HepG2 (cell line): Measurements from ENCODE around the gene YTHDF1. TPM values are rescaled to one million over a fixed set of nuclear protein-coding genes. Genes with fewer than 3 reads are reported as not detected.

Experiments
- CREBL2 ChIP-seq: sonication (generic); formaldehyde crosslinking; IDR thresholded peaks from 2 replicates; pipeline ENCODE4 v1.8.1; 2023; ENCODE audit warnings: missing genetic modification reagents, mild to moderate bottlenecking, borderline replicate concordance
- PRDM10 ChIP-seq: sonication (generic); formaldehyde crosslinking; IDR thresholded peaks from 2 replicates; pipeline ENCODE4 v1.4.0; 2020; ENCODE audit warnings: low read depth, missing genetic modification reagents
- SAP130 ChIP-seq: IDR thresholded peaks from 2 replicates; pipeline ENCODE4 v1.6.1; 2016; ENCODE audit warnings: low read depth
- SNAPC2 ChIP-seq: sonication (generic); formaldehyde crosslinking; IDR thresholded peaks from 2 replicates; pipeline ENCODE4 v1.8.1; 2022; ENCODE audit warnings: mild to moderate bottlenecking, missing genetic modification reagents
- ZNF230 ChIP-seq: sonication (generic); formaldehyde crosslinking; IDR thresholded peaks from 2 replicates; pipeline ENCODE4 v1.4.0; 2020; ENCODE audit warnings: mild to moderate bottlenecking, missing genetic modification reagents
- ZNF367 ChIP-seq: sonication (generic); formaldehyde crosslinking; IDR thresholded peaks from 2 replicates; pipeline ENCODE4 v1.4.0; 2020; ENCODE audit warnings: missing genetic modification reagents, borderline replicate concordance
- ZNF607 ChIP-seq: sonication (generic); formaldehyde crosslinking; IDR thresholded peaks from 2 replicates; pipeline ENCODE4 v1.5.1; 2020; ENCODE audit warnings: missing genetic modification reagents, mild to moderate bottlenecking, borderline replicate concordance
- ZSCAN21 ChIP-seq: sonication (generic); formaldehyde crosslinking; IDR thresholded peaks from 2 replicates; pipeline ENCODE4 v1.8.0; 2022; ENCODE audit warnings: mild to moderate bottlenecking, missing genetic modification reagents, moderate library complexity, borderline replicate concordance
- polyA plus RNA-seq, 8 experiments: library from polyadenylated mRNA; depleted of rRNA in 3 of 8; stranded (reverse) in 7 of 8; unstranded in 1 of 8; fragments of >200 nt; fragmentation: Illumina TruSeq in 4 of 8; extraction: Trizol in 4 of 8; gene quantifications; 2 replicates each; pipeline versions ENCODE4 v1.2.1 to v1.2.3, GENCODE V29; 2011 to 2016; ENCODE audit warnings: low read depth in 4 of 8, missing spikeins in 1 of 8, mixed read lengths in 1 of 8; ENCODE audit not compliant: insufficient read depth in 1 of 8
- total RNA-seq, 5 experiments: library from RNA; depleted of rRNA; stranded (reverse); fragments of >200 nt; fragmentation: Illumina TruSeq; extraction: Trizol; gene quantifications; 2 replicates each; pipeline ENCODE4 v1.2.3, GENCODE V29; 2016; ENCODE audit warnings: low read depth in 1 of 5
- TF ChIP-seq, protein P1 (sequence below): IDR thresholded peaks from 2 replicates; pipeline ENCODE4 v1.6.1; 2016; ENCODE audit warnings: missing genetic modification reagents, missing compliant biosample characterization

Gene YTHDF1
- total and polyA plus RNA-seq, 2 of the 13 experiments (the other 11 are each of a cell fraction or from before 2014, with no cell fraction given): 34.5 to 37.7 TPM

DNA sequence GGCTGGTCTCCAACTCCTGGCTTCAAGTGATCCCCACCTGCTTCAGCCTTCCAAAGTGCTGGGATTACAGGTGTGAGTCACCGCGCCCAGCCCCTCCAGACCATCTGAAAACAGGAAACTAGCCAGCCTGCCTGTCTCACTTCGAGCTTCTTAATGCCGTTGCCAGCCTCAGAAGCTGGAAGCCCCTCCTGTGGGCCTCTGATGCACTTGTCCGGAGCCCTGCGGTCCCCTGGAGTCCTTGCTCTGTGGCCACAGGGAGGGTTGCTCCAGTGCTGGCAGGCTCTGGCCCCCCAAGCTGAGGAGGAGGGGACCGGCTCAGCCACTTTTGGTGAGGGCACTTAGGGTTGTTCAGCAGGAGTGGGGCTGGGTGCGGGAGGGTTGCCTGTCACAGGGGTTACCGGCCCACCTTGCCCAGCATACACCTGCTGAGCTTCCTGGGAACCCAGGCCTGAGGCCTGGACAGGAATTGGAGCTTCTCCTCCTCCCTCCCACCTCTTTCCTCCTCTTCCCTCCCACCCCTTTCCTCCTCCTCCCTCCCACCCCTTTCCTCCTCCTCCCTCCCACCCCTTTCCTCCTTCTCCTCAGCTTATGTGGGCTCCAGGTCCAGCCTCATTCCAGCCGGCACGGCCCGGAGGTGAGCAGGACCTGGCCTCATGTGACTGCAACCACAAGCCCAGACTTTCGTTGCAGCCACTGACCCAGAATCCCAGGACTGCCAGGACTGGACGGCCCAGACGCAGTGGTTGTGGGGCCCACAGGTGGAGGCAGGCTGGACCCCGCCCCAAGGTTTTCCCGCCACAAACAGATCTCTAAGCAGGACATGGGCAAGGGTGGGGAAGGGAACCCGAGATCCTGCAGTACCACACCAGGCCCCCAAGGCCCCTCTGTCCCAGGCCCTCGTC, 10.4 kb upstream of the YTHDF1 start (continued):
- no peak for TF ChIP-seq ZNF367
- TF ChIP-seq ZSCAN21 (CRISPR knock-in tag): no peak
- no peak for TF ChIP-seq ZNF607 (CRISPR knock-in tag)
- no peak for TF ChIP-seq CREBL2 (CRISPR knock-in tag)
- TF ChIP-seq PRDM10 (CRISPR knock-in tag): no peak
- TF ChIP-seq ZNF230 (CRISPR knock-in tag): no peak
- TF ChIP-seq SAP130 (CRISPR knock-in tag): no peak
- TF ChIP-seq, protein P1, sequence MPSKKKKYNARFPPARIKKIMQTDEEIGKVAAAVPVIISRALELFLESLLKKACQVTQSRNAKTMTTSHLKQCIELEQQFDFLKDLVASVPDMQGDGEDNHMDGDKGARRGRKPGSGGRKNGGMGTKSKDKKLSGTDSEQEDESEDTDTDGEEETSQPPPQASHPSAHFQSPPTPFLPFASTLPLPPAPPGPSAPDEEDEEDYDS (CRISPR knock-in tag): no peak
- TF ChIP-seq SNAPC2 (CRISPR knock-in tag): no peak
